ENCODE results near the gene PAK5. TPM values are rescaled to one million over a fixed set of nuclear protein-coding genes. Genes with fewer than 3 reads are reported as not detected.

Gene PAK5
- total and polyA plus RNA-seq, 9 of the 15 experiments (the other 6 are each of a cell fraction or from before 2014, with no cell fraction given) = not detected

DNA sequence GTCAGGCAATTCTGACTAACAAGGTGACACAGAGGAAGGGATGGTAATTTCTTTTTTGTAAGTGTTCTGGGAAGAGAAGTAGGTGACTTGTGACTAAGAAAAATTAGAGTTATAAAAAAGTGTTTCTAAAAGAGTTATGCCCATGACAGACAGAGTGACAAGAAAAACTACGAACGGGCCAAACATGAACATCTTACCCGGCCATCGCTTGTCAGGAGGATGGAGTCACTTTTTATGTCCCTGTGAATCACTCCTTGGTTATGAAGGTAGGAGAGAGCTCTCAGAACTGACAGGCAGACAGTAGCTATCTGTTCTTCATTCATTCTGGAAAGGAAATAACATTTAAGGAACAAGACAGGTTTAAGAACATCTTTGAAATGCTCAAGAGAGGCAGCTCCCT lies 281.5 kb downstream of the PAK5 start (continued):
- no peak for TF ChIP-seq ZNF280B (CRISPR knock-in tag; IDR thresholded peaks at IDR 0.05)

GRCh38 chr20:9555781-9556180 lies 283.1 kb downstream of the PAK5 start:
- Histone ChIP-seq H4K20me1 (replicated peaks; ENCODE audit: control insufficient read depth, insufficient read depth, low read length) (no peaks in the 10 kb centered on the region), H3K27me3 (ENCODE audit: control insufficient read depth in 2 of 2, insufficient read depth in 2 of 2, low read length in 2 of 2) (no peaks in the 10 kb centered on the region), H3K4me3 (no peak overlapping the region), H3K9me1 (ENCODE audit: control insufficient read depth, insufficient read depth, low read length) (no peaks in the 10 kb centered on the region), H2AFZ (ENCODE audit: low read depth, low read length) (no peak overlapping the region), H3K36me3 (ENCODE audit: control insufficient read depth, insufficient read depth, low read length) (no peaks in the 10 kb centered on the region), H3K9me3 (replicated peaks; ENCODE audit: control insufficient read depth, insufficient read depth, low read depth, low read length) (no peaks in the 10 kb centered on the region), H3K4me1 (replicated peaks in 1 of 2; ENCODE audit: control insufficient read depth in 2 of 2, insufficient read depth in 2 of 2, low read length in 2 of 2) (no peaks in the 10 kb centered on the region), H3K4me2 (ENCODE audit: insufficient read depth, low read length) (no peak overlapping the region), H3K27ac (ENCODE audit: extremely low read depth, low read depth, low read length) (no peak overlapping the region), H3K79me2 (ENCODE audit: control insufficient read depth, insufficient read depth, low read length) (no peaks in the 10 kb centered on the region), H3K9ac (ENCODE audit: insufficient read depth in 1 of 2, low read depth in 2 of 2, low read length in 2 of 2) (no peak overlapping the region)
- intact Hi-C loops (cut with micrococcal nuclease) = no loop called here
- DNase-seq (ENCODE audit: extremely low read depth in 1 of 4, low spot score in 3 of 4) (no peak), ATAC-seq (no peak), FAIRE-seq (no peak)
- TF ChIP-seq FOXJ2 (tag; IDR thresholded peaks at IDR 0.05) (no peak), KDM2B (CRISPR knock-in tag; IDR thresholded peaks at IDR 0.05) (no peak), KLF1 (tag; IDR thresholded peaks at IDR 0.05) (no peak)
- no TSS peak for BruUV-seq (replicated peaks)
- in situ Hi-C loops (cut with MboI) = no loop called here
- 0% methylated on average over 2 of the region's 2 CpGs for WGBS (ENCODE audit: insufficient coverage, low coverage, missing lambda C conversion rate)
- ChIA-PET POLR2A (no interaction called here), CTCF (ENCODE audit: low intra/inter-chr PET ratio) (no interaction called here)
